Activated naive CD8-positive, alpha-beta T cell treated with anti-CD3 and anti-CD28 coated beads, Interleukin-2, amount 10 ng/mL, durations not matched to agents 7 days and 5 days (primary cell): ENCODE data around the gene CDC42SE2. TPM values are rescaled to one million over a fixed set of nuclear protein-coding genes. Genes with fewer than 3 reads are reported as not detected.
A peak's percentile ranks its signal among the peaks of the same experiment; 100 is the strongest.
"Not testable (repeated sequence)": the region's sequence is repeated elsewhere in the genome, so short reads cannot be mapped to it uniquely, and the experiment has no call there.

ENCODE experiments used
- ATAC-seq: fragments of 150-1000 bp; cut with Tn5 transposase; one replicate; pipeline ENCODE4 v1.10.0; 2021; ENCODE audit warnings: low read depth, moderate library complexity
- POLR2A ChIA-PET: fragments of 350-600 bp; sonication (Branson Sonifier 250); formaldehyde crosslinking; loops from one replicate; lab custom pipeline; 2021; ENCODE audit warnings: antibody characterized with exemption; lab: Charles Lee
- DNase-seq: peaks from one replicate; pipeline ENCODE4 v3.0.0; 2021
- H3K27ac Mint-ChIP-seq: one replicate; pipeline ENCODE4 v1.8.0; 2022; ENCODE audit warnings: mild to moderate bottlenecking, mixed read lengths
- H3K27me3 Mint-ChIP-seq: one replicate; pipeline ENCODE4 v1.8.0; 2022; ENCODE audit warnings: mild to moderate bottlenecking, moderate library complexity, mixed read lengths
- H3K36me3 Mint-ChIP-seq: one replicate; pipeline ENCODE4 v1.8.0; 2021; ENCODE audit warnings: mild to moderate bottlenecking, mixed read lengths
- H3K4me1 Mint-ChIP-seq: one replicate; pipeline ENCODE4 v1.8.0; 2021; ENCODE audit warnings: mixed read lengths
- H3K4me3 Mint-ChIP-seq: one replicate; pipeline ENCODE4 v1.8.0; 2022; ENCODE audit warnings: mild to moderate bottlenecking, moderate library complexity, mixed read lengths
- H3K9me3 Mint-ChIP-seq: one replicate; pipeline ENCODE4 v1.8.0; 2021; ENCODE audit warnings: mixed read lengths
- total RNA-seq, 2 experiments: library from RNA; stranded (reverse); gene quantifications; one replicate each; pipeline ENCODE4 v1.2.3, GENCODE V29; 2021

Gene CDC42SE2
- total RNA-seq, 2 experiments from 2014 or later = 193 to 199 TPM

DNA sequence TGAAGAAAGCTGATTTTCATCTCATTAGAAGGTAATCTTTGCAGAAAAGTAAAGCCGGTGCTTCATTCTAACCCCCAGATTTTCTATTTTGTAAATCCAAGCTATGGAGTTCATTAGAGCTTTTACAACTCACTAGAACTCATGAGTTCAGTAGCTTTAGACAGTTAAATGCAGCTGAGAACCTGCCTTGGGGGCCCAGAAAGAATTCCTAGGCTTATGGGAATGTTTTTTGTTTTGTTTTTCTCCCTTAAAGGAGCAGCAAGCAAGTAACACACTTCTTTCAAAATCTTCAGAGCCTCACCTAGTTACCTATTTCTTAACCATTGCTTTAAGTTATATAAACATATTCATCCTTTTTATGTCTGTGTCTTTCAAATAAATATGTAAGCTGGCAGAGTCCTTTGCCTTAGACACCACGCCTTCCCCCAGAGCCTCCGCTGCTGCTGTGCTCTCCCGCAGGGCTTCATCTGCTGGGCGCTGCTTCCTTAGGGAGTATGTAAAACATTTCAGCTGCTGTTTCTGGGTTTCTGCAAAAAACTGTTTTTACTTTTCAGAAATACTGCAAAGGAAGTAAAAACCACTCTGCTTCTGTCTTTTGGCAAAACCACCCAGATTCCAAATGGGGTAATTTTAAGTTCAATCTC is 132.9 kb downstream of the CDC42SE2 start:
- Mint-ChIP-seq H3K36me3 (peaks cover 77% of the 10 kb centered on the region), H3K27ac (peak overlapping the region; percentile 85), H3K4me3 (peak overlapping the region; percentile 36)

GRCh38 chr5:131399007-131399406 is 135.2 kb downstream of the CDC42SE2 start:
- ATAC-seq, H3K27ac Mint-ChIP-seq, H3K9me3 Mint-ChIP-seq, POLR2A ChIA-PET, H3K4me3 Mint-ChIP-seq, DNase-seq, H3K27me3 Mint-ChIP-seq: not testable (repeated sequence)
- Mint-ChIP-seq H3K36me3 (peaks cover 79% of the 10 kb centered on the region), H3K4me1 (peaks cover 22% of the 10 kb centered on the region)

More for the DNA sequence above, 132.9 kb downstream of the CDC42SE2 start:
- H3K9me3 Mint-ChIP-seq = peaks cover 3% of the 10 kb centered on the region
- ATAC-seq (no peak), DNase-seq (no peak)
- POLR2A ChIA-PET = interaction anchor here (0.9 to 3.6 kb wide), 2 partner anchors 17 to 132 kb away, joined by 3 to 16 read pairs; partner anchors contain the start of gene CDC42SE2
- no peaks in the 10 kb centered on the region for H3K27me3 Mint-ChIP-seq
- peaks cover 39% of the 10 kb centered on the region for H3K4me1 Mint-ChIP-seq

- H3K36me3 Mint-ChIP-seq = peaks cover 76% of the 10 kb centered on the region
- DNase-seq (no peak), ATAC-seq (no peak)
- no peaks in the 10 kb centered on the region for H3K27me3 Mint-ChIP-seq
- peaks cover 12% of the 10 kb centered on the region for H3K4me1 Mint-ChIP-seq
- peak overlapping the region; percentile 28 for H3K27ac Mint-ChIP-seq
- POLR2A ChIA-PET = no interaction called here
- H3K9me3 Mint-ChIP-seq = peaks cover 8% of the 10 kb centered on the region
- no peak overlapping the region for H3K4me3 Mint-ChIP-seq
Observed at GRCh38 chr5:131400585-131400984, 136.7 kb downstream of the CDC42SE2 start.

- DNase-seq = no peak
- H3K4me3 Mint-ChIP-seq = no peak overlapping the region
- peaks cover 72% of the 10 kb centered on the region for H3K36me3 Mint-ChIP-seq
- peak overlapping the region; percentile 55 for H3K27ac Mint-ChIP-seq
- POLR2A ChIA-PET = interaction anchor here (1.5 kb wide), 1 partner anchor 10 kb away, joined by 3 read pairs; no protein-coding TSS in a partner anchor
- peaks cover 2% of the 10 kb centered on the region for H3K4me1 Mint-ChIP-seq
- peaks cover 11% of the 10 kb centered on the region for H3K9me3 Mint-ChIP-seq
- ATAC-seq = no peak
- H3K27me3 Mint-ChIP-seq = no peaks in the 10 kb centered on the region
Observed at GRCh38 chr5:131405674-131406073, 141.8 kb downstream of the CDC42SE2 start.

GRCh38 chr5:131406076-131406475 is 142.2 kb downstream of the CDC42SE2 start:
- no peak for DNase-seq
- H3K4me3 Mint-ChIP-seq = no peak overlapping the region
- peaks cover 11% of the 10 kb centered on the region for H3K9me3 Mint-ChIP-seq
- ATAC-seq = no peak
- H3K36me3 Mint-ChIP-seq = peaks cover 72% of the 10 kb centered on the region
- POLR2A ChIA-PET = interaction anchor here (1.5 kb wide), 1 partner anchor 10 kb away, joined by 3 read pairs; no protein-coding TSS in a partner anchor
- no peaks in the 10 kb centered on the region for H3K27me3 Mint-ChIP-seq
- H3K27ac Mint-ChIP-seq = peak overlapping the region; percentile 55
- H3K4me1 Mint-ChIP-seq = peaks cover 2% of the 10 kb centered on the region

DNA sequence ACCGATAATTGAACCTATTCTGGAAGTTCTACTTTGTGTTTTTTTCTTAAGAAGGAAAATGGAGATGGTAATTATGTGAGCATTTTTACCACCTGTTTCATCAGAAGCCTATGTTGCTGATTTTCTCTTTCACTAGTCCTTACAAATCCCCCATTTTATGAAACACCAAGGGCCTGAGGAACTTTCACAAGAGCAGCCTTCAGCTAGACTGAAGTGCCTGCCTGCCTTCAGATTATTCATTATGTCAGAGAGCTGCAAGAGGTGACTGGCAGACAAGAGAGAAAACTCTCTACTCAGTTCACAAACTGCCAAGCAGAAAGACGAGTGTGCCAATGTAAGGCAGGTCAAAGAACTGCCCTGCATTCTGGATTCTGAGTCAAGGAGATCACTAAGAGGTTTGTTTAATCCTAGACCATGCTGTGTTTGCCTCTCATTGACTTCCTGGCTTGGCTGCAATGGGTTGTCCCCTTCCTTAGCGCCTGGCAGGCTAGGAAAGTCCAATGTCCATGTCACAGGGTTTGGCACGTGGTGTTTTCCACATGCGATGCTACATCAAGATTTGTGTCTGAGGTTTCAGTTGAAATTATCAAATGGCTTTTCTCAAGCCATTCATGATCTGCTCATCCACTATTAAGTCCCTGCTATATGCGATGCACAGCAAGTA is 143.3 kb downstream of the CDC42SE2 start:
- Mint-ChIP-seq H3K36me3 (peaks cover 68% of the 10 kb centered on the region), H3K4me1 (peaks cover 3% of the 10 kb centered on the region), H3K9me3 (peaks cover 13% of the 10 kb centered on the region), H3K27me3 (no peaks in the 10 kb centered on the region), H3K27ac (peak overlapping the region; percentile 12), H3K4me3 (no peak overlapping the region)
- ATAC-seq (no peak), DNase-seq (no peak)
- POLR2A ChIA-PET = no interaction called here

GRCh38 chr5:131413605-131414559 is 150.0 kb downstream of the CDC42SE2 start:
- Mint-ChIP-seq H3K4me1 (peaks cover 36% of the 10 kb centered on the region), H3K27me3 (no peaks in the 10 kb centered on the region), H3K27ac (peak overlapping the region; percentile 89), H3K4me3 (peak overlapping the region; percentile 71), H3K36me3 (peaks cover 31% of the 10 kb centered on the region), H3K9me3 (peaks cover 8% of the 10 kb centered on the region)
- no peak for DNase-seq
- peak; percentile 93 for ATAC-seq
- POLR2A ChIA-PET = interaction anchor here (0.9 to 2.6 kb wide), 7 partner anchors 30 to 250 kb away, joined by 3 to 7 read pairs (median 3); partner anchors contain the start of genes CDC42SE2 and HINT1

- Mint-ChIP-seq H3K36me3 (peaks cover 9% of the 10 kb centered on the region), H3K9me3 (no peaks in the 10 kb centered on the region), H3K27ac (peak overlapping the region; percentile 52), H3K4me1 (peaks cover 35% of the 10 kb centered on the region), H3K4me3 (peak overlapping the region; percentile 67), H3K27me3 (no peaks in the 10 kb centered on the region)
- ATAC-seq (no peak), DNase-seq (no peak)
- POLR2A ChIA-PET = interaction anchor here (0.7 kb wide), 1 partner anchor 63 kb away, joined by 3 read pairs; no protein-coding TSS in a partner anchor
Observed at GRCh38 chr5:131416729-131417128, 152.9 kb downstream of the CDC42SE2 start.

GRCh38 chr5:131417240-131417869 is 153.5 kb downstream of the CDC42SE2 start:
- Mint-ChIP-seq H3K27me3 (no peaks in the 10 kb centered on the region), H3K36me3 (peaks cover 12% of the 10 kb centered on the region), H3K9me3 (no peaks in the 10 kb centered on the region), H3K4me3 (peak overlapping the region; percentile 67), H3K4me1 (peaks cover 35% of the 10 kb centered on the region), H3K27ac (peak overlapping the region; percentile 52)
- POLR2A ChIA-PET = no interaction called here
- DNase-seq (peak; percentile 83), ATAC-seq (peak; percentile 34)

DNA sequence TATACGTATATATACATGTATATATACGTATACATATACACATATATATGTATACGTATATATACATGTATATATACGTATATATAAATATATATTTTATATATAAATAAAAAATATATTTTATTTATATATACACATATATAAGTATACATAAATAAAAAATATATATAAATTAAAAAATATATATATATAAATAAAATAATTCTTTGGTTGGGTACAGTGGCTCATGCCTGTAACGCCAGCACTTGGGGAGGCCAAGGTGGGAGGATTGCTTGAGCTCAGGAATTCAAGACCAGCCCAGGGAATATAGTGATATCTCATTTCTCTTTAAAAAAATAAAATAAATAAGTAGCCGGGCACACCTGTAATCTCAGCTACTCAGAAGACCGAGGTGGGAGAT is 155.0 kb downstream of the CDC42SE2 start:
- Mint-ChIP-seq H3K27ac (no peak overlapping the region), H3K4me1 (peaks cover 27% of the 10 kb centered on the region), H3K9me3 (no peaks in the 10 kb centered on the region), H3K36me3 (peaks cover 10% of the 10 kb centered on the region), H3K4me3 (no peak overlapping the region), H3K27me3 (no peaks in the 10 kb centered on the region)
- POLR2A ChIA-PET = interaction anchor here (0.6 kb wide), 1 partner anchor 152 kb away, joined by 8 read pairs; no protein-coding TSS in a partner anchor
- no peak for DNase-seq
- ATAC-seq = no peak

DNA sequence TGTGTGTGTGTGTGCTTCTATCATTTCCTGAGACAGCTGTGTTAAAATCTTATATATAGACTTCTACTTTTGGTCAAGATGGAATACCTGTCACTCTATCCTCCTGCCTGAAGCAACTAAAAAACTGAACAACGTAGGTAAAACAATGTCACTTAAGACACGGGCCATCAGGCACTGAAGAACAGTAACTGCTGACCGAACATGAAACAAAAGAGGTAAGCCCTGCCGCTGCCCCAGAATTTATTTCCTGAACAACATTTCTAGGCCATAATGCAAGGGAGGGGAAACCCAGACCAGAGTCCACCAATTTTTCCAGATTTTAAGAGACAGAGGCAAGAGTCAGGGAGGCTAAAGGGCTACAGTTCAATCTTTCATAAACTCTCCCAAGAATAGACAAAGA is 156.0 kb downstream of the CDC42SE2 start:
- H3K27me3 Mint-ChIP-seq = no peaks in the 10 kb centered on the region
- ATAC-seq = no peak
- peaks cover 18% of the 10 kb centered on the region for H3K4me1 Mint-ChIP-seq
- POLR2A ChIA-PET = no interaction called here
- H3K9me3 Mint-ChIP-seq = no peaks in the 10 kb centered on the region
- no peak for DNase-seq
- no peak overlapping the region for H3K4me3 Mint-ChIP-seq
- no peak overlapping the region for H3K27ac Mint-ChIP-seq
- peaks cover 5% of the 10 kb centered on the region for H3K36me3 Mint-ChIP-seq

- Mint-ChIP-seq H3K4me3 (no peak overlapping the region), H3K27me3 (no peaks in the 10 kb centered on the region), H3K9me3 (no peaks in the 10 kb centered on the region), H3K36me3 (peaks cover 9% of the 10 kb centered on the region), H3K27ac (peak overlapping the region; percentile 54), H3K4me1 (no peaks in the 10 kb centered on the region)
- DNase-seq = no peak
- ATAC-seq = no peak
- POLR2A ChIA-PET = no interaction called here
Observed at GRCh38 chr5:131423056-131423455, 159.2 kb downstream of the CDC42SE2 start.
